Measurements from ENCODE around the gene SPACA5.
"Not testable (repeated sequence)": the region's sequence is repeated elsewhere in the genome, so short reads cannot be mapped to it uniquely, and the experiment has no call there.

The SPACA5 gene

GRCh38 chrX:48022100-48022499 is 15.3 kb downstream of the SPACA5 start:
- DNase-seq = no peak

DNA sequence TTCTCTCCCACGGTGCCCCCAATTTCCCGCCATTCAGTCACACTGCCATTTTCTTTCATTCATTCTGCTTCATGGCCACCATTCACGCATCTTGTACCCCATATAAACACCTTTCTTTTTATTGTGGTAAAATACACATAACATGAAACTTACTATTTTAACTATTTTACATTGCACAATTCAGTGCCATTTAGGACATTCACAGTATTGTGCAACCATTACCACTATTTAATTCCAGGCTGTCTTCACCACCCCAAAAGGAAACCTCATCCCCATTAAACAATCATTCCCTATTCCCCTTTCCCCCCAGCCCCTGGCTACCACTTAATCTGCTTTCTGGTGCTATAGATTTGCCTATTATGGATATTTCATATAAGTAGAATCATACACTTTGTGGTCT is 15.9 kb downstream of the SPACA5 start:
- no peak for DNase-seq

- peak; percentile 59 to 60 for DNase-seq
Measured at GRCh38 chrX:48025561-48025960, 18.8 kb downstream of the SPACA5 start.

DNA sequence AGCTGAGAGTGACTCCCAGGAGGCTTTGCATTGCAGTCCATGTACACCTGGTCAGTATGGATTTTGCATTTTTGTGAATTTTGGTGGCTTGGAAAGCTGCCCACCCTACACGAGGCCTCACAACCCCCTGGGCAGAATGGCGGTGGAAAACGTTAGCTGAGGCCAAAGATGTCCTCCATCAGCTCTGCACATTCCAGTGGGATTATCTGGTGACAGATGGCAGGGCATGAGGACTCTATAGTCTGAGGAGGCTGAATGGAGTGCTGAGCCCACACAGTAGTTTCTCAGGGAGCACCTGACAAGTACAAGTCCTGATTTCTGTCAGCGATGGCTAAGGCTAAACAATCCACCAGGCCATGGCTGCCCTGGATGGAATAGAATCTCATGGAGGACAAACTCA is 20.8 kb downstream of the SPACA5 start:
- DNase-seq = not testable (repeated sequence)

- DNase-seq = no peak
Measured at GRCh38 chrX:48028091-48028490, 21.3 kb downstream of the SPACA5 start.

DNA sequence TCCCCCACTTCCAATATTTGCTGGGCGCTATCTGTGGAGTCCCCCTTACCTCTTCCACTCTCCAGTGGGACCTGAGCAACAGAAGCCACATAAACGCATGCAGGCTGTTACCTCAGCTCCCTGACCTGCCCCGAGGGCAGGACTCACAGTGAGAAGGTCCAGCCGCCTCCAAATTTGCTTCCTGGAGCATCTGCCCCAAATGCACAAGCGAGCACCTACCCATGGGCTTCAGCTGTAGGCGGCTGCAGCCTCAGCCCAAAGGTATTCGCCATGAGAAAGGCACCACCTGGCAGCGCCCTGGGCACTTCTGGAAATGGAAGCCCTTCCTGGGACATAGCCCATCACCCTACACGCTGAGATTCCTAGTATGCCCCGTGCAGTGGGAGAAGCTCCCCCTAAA is 23.4 kb downstream of the SPACA5 start:
- no peak for DNase-seq

DNA sequence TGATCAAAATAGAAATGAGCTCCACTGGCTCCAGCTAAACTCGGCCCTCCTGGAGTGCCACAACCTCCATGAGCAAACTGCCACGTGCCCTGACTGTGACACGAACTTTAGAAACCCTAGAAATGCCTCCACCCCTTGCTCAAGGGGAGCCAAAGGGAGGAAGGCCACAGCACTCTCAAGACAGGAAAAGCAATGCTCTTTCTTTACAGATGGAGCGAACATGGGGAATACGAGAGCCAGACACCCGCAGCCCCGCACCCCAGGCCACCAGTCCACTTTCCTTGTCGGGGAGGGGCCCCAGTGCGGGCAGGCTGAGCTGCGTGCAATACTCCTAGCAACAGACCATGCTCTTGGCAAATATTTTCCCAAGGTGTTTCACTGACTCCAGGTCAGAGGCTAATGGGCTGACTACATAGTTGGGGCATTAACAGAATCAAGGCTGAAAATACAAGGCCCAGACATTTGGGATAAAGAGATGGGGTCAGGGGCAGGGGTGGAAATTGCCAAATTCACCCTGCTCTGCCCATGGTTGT is 23.9 kb downstream of the SPACA5 start:
- not testable (repeated sequence) for DNase-seq

- no peak for DNase-seq
Measured at GRCh38 chrX:48035891-48036290, 29.1 kb downstream of the SPACA5 start.

GRCh38 chrX:48043056-48043455 is 36.3 kb downstream of the SPACA5 start:
- DNase-seq = no peak

DNA sequence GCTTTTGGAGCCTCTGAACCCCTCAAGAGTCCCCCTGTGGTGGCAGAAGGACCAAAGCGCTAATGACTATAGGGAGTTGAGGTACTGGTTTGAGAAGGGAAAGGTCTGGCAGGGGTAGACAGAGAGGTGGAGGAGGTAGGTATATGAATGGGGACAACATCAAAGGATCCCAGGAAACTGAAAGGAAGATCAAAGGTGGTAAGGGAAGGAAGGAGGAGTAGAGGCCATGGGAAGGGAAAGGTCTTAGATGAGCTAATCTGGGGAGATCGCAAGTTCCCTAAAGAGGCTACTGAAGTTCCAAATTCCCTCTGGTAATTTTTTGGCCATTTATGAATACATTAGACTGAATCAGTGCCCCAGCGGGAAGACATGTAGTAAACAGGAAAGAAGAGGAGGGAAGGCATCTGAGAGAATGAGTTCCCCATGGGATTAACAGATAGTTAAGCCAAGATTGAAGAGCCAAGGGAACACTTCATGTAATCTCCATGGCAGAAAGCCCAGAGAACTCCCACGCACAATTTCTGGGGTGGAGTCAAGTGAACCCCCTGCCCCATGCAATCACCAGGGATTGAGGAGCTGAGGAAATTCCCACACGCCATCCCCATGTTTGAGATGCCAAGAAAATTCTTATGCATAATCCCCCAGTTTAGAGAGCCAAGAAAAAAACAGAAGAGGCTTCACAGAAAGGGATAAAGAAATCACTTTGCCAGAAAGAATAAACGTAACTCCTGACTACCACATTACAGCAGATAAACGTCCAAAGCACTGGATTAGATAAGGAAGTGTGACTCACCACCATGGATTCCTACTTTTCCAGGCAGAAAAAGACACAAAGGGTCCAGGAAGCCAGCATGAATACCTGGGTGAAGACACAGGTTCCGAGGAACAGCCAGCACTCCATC is 38.9 kb downstream of the SPACA5 start:
- no peak for DNase-seq

DNA sequence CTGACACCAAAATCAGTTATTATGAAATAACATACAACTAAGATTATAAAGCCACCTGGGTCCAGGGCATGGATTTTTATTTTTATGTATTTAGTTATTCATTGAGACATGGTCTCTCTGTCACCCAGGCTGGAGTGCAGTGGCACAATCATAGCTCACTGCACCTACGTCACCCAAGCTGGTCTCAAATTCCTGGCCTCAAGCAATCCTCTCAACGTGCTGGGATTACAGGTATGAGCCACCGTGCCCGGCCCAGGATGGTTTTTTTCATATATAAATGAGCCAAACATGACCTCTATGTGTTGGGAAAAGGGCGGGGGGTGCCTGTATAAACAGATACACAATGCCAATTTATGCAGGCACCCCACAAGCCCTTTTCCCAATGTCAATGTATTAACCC is 40.1 kb downstream of the SPACA5 start:
- DNase-seq = no peak

DNA sequence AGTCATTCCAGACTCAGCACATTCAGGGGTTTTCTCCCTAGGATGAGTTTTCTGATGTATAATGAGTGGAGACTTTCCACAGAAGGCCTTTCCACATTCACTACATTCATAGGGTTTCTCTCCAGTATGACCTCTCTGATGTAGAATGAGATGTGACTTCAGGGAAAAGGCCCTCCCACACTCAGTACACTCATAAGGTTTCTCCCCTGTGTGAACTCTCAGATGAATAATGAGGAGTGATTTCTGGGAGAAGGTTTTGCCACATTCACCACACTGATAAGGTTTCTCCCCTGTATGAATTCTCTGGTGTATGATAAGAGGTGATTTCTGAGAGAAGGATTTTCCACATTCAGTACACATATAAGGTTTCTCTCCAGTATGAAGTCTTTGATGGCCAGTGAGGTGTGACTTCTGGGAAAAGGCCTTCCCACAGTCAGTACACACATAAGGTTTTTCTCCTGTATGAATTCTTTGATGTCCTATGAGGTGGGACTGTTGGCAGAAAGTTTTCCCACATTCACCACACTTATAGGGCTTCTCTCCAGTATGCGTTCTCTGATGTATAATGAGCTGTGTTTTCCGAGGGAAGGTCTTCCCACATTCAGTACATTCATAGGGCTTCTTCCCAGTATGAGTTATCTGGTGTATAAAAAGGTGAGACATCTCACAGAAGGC is 52.0 kb downstream of the SPACA5 start:
- no peak for DNase-seq

- DNase-seq = no peak
Measured at GRCh38 chrX:48059296-48059639, 52.5 kb downstream of the SPACA5 start.
